ENCODE results near the gene IL4I1. TPM values are rescaled to one million over a fixed set of nuclear protein-coding genes. Genes with fewer than 3 reads are reported as not detected.

The IL4I1 gene
- polyA plus RNA-seq, 1 donor from 2014 or later, result 0.39 TPM

- Mint-ChIP-seq H3K36me3 (peaks cover 13% of the 10 kb centered on the region), H3K27ac (no peak overlapping the region), H3K27me3 (no peaks in the 10 kb centered on the region), H3K4me1 (peaks cover 16 to 21% (median 19%) of the 10 kb centered on the region in 3 donors), H3K4me3 (peak overlapping the region in 1 of 4 donors; percentile 60), H3K9me3 (no peaks in the 10 kb centered on the region)
Observed at GRCh38 chr19:49840321-49840720, 56.4 kb downstream of the IL4I1 start.

- no peaks in the 10 kb centered on the region for H3K9me3 Mint-ChIP-seq
- H3K27me3 Mint-ChIP-seq, result no peaks in the 10 kb centered on the region
- no peak overlapping the region for H3K4me3 Mint-ChIP-seq
- peaks cover 13% of the 10 kb centered on the region for H3K36me3 Mint-ChIP-seq
- H3K27ac Mint-ChIP-seq, result peak overlapping the region in 1 of 3 donors; percentile 81
- H3K4me1 Mint-ChIP-seq, result peaks cover 12 to 17% (median 13%) of the 10 kb centered on the region in 3 donors
Observed at GRCh38 chr19:49839713-49840112, 57.0 kb downstream of the IL4I1 start.

Other genes with a start within 250 kb of the IL4I1 start
- gene IRF3, start 231.0 kb downstream of the IL4I1 start, polyA plus RNA-seq, result 66.0 TPM
- gene BCL2L12, start 231.0 kb downstream of the IL4I1 start, polyA plus RNA-seq, result 16.8 TPM
- 187 TPM for gene PRMT1, start 219.6 kb downstream of the IL4I1 start, polyA plus RNA-seq
- gene ADM5, start 207.3 kb downstream of the IL4I1 start, polyA plus RNA-seq, result 0.65 TPM
- not detected for gene CPT1C, start 205.8 kb downstream of the IL4I1 start, polyA plus RNA-seq
- gene TSKS, start 133.6 kb downstream of the IL4I1 start, polyA plus RNA-seq, result 0.15 TPM
- gene AP2A1, start 129.9 kb downstream of the IL4I1 start, polyA plus RNA-seq, result 6.5 TPM
- gene FUZ, start 83.6 kb downstream of the IL4I1 start, polyA plus RNA-seq, result 6.6 TPM
- 54.7 TPM for gene MED25, start 78.6 kb downstream of the IL4I1 start, polyA plus RNA-seq
- gene PTOV1, start 45.7 kb downstream of the IL4I1 start, polyA plus RNA-seq, result 45.0 TPM
- gene PNKP, start 29.3 kb downstream of the IL4I1 start, polyA plus RNA-seq, result 56.3 TPM
- 5.0 TPM for gene AKT1S1, start 19.5 kb downstream of the IL4I1 start, polyA plus RNA-seq
- 19.1 TPM for gene TBC1D17, start 19.2 kb downstream of the IL4I1 start, polyA plus RNA-seq
- 3.4 TPM for gene ATF5, start 32.3 kb upstream of the IL4I1 start, polyA plus RNA-seq
- gene NUP62, start 32.6 kb upstream of the IL4I1 start, polyA plus RNA-seq, result 62.9 TPM
- gene SIGLEC11, start 64.3 kb upstream of the IL4I1 start, polyA plus RNA-seq, result not detected
- gene VRK3, start 128.5 kb upstream of the IL4I1 start, polyA plus RNA-seq, result 87.5 TPM
- 4.9 TPM for gene ZNF473, start 129.1 kb upstream of the IL4I1 start, polyA plus RNA-seq

Measured in IgD-negative memory B cell (primary cell).